ENCODE measurements around the gene PTPRN2. TPM values are rescaled to one million over a fixed set of nuclear protein-coding genes. Genes with fewer than 3 reads are reported as not detected.

PTPRN2 gene
- total and polyA plus RNA-seq, 2 of the 13 experiments (the other 11 are each of a cell fraction or from before 2014, with no cell fraction given) = 2.5 to 24.2 TPM

- TF ChIP-seq FOXP4 (CRISPR knock-in tag; IDR thresholded peaks at IDR 0.05) = no peak
- no peak for TF ChIP-seq MYPOP (CRISPR knock-in tag; IDR thresholded peaks at IDR 0.05)
- TF ChIP-seq ZBTB7A (CRISPR knock-in tag; IDR thresholded peaks at IDR 0.05) = no peak
- TF ChIP-seq LCORL (IDR thresholded peaks at IDR 0.05) = no peak
- TF ChIP-seq LCORL (CRISPR knock-in tag; IDR thresholded peaks at IDR 0.05) = no peak
- no peak for TF ChIP-seq ZNF646 (CRISPR knock-in tag; IDR thresholded peaks at IDR 0.05)
These were observed 803.4 kb downstream of the PTPRN2 start (continued) for GRCh38 chr7:157784041-157784835.
